HG02973 (cell line): ENCODE data around the gene CARD9.

Experiments
- ATAC-seq: cut with Tn5 transposase; IDR thresholded peaks from one replicate; pipeline ENCODE4 v1.9.1; 2021; ENCODE audit warnings: moderate library complexity; ENCODE audit not compliant: unreplicated experiment

Gene CARD9

GRCh38 chr9:136349546-136349945 lies 23.9 kb downstream of the CARD9 start:
- ATAC-seq, result no peak

- ATAC-seq, result no peak
Measured at GRCh38 chr9:136348691-136349090, 24.8 kb downstream of the CARD9 start.

GRCh38 chr9:136347472-136348256 lies 25.8 kb downstream of the CARD9 start:
- no peak for ATAC-seq

GRCh38 chr9:136346927-136347465 lies 26.5 kb downstream of the CARD9 start:
- ATAC-seq, result no peak

GRCh38 chr9:136346157-136346481 lies 27.4 kb downstream of the CARD9 start:
- ATAC-seq, result no peak

GRCh38 chr9:136345281-136346156 lies 27.9 kb downstream of the CARD9 start:
- ATAC-seq, result no peak

- ATAC-seq, result no peak
Measured at GRCh38 chr9:136344544-136345280, 28.8 kb downstream of the CARD9 start.

- no peak for ATAC-seq
Measured at GRCh38 chr9:136343884-136344269, 29.6 kb downstream of the CARD9 start.

GRCh38 chr9:136343121-136343883 lies 30.2 kb downstream of the CARD9 start:
- ATAC-seq, result no peak

- ATAC-seq, result no peak
Measured at GRCh38 chr9:136342181-136343120, 31.0 kb downstream of the CARD9 start.

GRCh38 chr9:136341769-136342168 lies 31.7 kb downstream of the CARD9 start:
- ATAC-seq, result no peak

- ATAC-seq, result no peak
Measured at GRCh38 chr9:136341042-136341655, 32.3 kb downstream of the CARD9 start.

GRCh38 chr9:136340356-136341041 lies 33.0 kb downstream of the CARD9 start:
- no peak for ATAC-seq

GRCh38 chr9:136339958-136340310 lies 33.5 kb downstream of the CARD9 start:
- no peak for ATAC-seq

- no peak for ATAC-seq
Measured at GRCh38 chr9:136339173-136339957, 34.1 kb downstream of the CARD9 start.

GRCh38 chr9:136338511-136338910 lies 35.0 kb downstream of the CARD9 start:
- ATAC-seq, result no peak
